HCT116 (cell line): Measurements from ENCODE around the gene GDPD1. TPM values are rescaled to one million over a fixed set of nuclear protein-coding genes. Genes with fewer than 3 reads are reported as not detected.

Experiments used
- ATAC-seq: fragments of 200-7000 bp; cut with Tn5 transposase; 2 replicates; pipeline ENCODE4 v1.9.1; 2020; ENCODE audit warnings: mild to moderate bottlenecking, moderate library complexity
- BruUV-seq: library from RNA; stranded (reverse); fragments of 400-500 nt; replicated peaks from 2 replicates; lab custom pipeline; 2021; lab: Mats Ljungman, UMichigan
- CTCF ChIA-PET: fragments of 300-600 bp; sonication (Branson Sonifier 250); formaldehyde crosslinking; loops from one replicate; lab custom pipeline; 2021; ENCODE audit warnings: antibody characterized with exemption; lab: Charles Lee
- POLR2A ChIA-PET: fragments of 300-600, 350-600 bp; sonication (Branson Sonifier 250); formaldehyde crosslinking; loops from one replicate; lab custom pipeline; 2021; ENCODE audit warnings: antibody characterized with exemption; lab: Charles Lee
- RAD21 ChIA-PET, 2 experiments: fragments of 300-600 bp; sonication (Branson Sonifier 250); formaldehyde crosslinking; loops; one replicate each; lab custom pipeline; 2023; ENCODE audit warnings: low total read pairs in 2 of 2; ENCODE audit not compliant: uncharacterized antibody in 2 of 2, unreplicated experiment in 2 of 2, low non-redundant PET in 1 of 2; lab: Charles Lee
- DNase-seq: peaks from one replicate; pipeline ENCODE4 v3.0.0-alpha.2; 2010; ENCODE audit warnings: low read depth, low spot score
- H2AFZ ChIP-seq: fragments of 200-600 bp; shearing (Covaris generic), sonication (generic); 2 replicates; pipeline ENCODE4 v1.6.1; 2017; ENCODE audit warnings: low read depth, mixed run types, mixed read lengths, antibody characterized with exemption, low read length; ENCODE audit not compliant: poor library complexity, severe bottlenecking
- H3K27ac ChIP-seq: 2 replicates; pipeline ENCODE4 v1.5.1; 2012; ENCODE audit warnings: low read depth, low read length
- H3K27me3 ChIP-seq: fragments of 200-600 bp; sonication (generic); 2 replicates; pipeline ENCODE4 v1.6.1; 2016; ENCODE audit warnings: mixed run types, low read length, mixed read lengths; ENCODE audit not compliant: insufficient read depth
- H3K36me3 ChIP-seq, 2 experiments: fragments of 200-500 bp in 1 of 2; fragments of 200-600 bp in 1 of 2; sonication (Bioruptor generic) in 1 of 2; sonication (generic) in 1 of 2; 2 replicates each; pipeline versions ENCODE4 v1.5.1 to v1.6.1; 2014 to 2016; ENCODE audit warnings: low read length in 2 of 2, inconsistent platforms in 1 of 2, mixed read lengths in 1 of 2, mixed run types in 1 of 2; ENCODE audit not compliant: insufficient read depth in 2 of 2, control insufficient read depth in 1 of 2
- H3K4me1 ChIP-seq, 2 experiments: fragments of 200-600 bp in 1 of 2; sonication (generic) in 1 of 2; 2 replicates each; pipeline versions ENCODE4 v1.5.1 to v1.6.1; 2012 to 2017; ENCODE audit warnings: low read length in 2 of 2, inconsistent platforms in 1 of 2, mild to moderate bottlenecking in 1 of 2, mixed read lengths in 1 of 2, mixed run types in 1 of 2, moderate library complexity in 1 of 2; ENCODE audit not compliant: insufficient read depth in 2 of 2, control insufficient read depth in 1 of 2
- H3K4me2 ChIP-seq: fragments of 200-600 bp; sonication (generic); 2 replicates; pipeline ENCODE4 v1.6.1; 2017; ENCODE audit warnings: mixed run types, low read length, mixed read lengths
- H3K4me3 ChIP-seq, 2 experiments: fragments of 200-600 bp in 1 of 2; sonication (generic) in 1 of 2; replicated peaks in 1 of 2; 2 replicates each; pipeline ENCODE4 v1.5.1; 2011 to 2016; ENCODE audit warnings: low read length in 2 of 2, control low read depth in 1 of 2, low read depth in 1 of 2, mild to moderate bottlenecking in 1 of 2, mixed read lengths in 1 of 2, mixed run types in 1 of 2
- H3K79me2 ChIP-seq: fragments of 200-600 bp; sonication (generic); 2 replicates; pipeline ENCODE4 v1.6.1; 2017; ENCODE audit warnings: mild to moderate bottlenecking, mixed run types, low read length, moderate library complexity, mixed read lengths; ENCODE audit not compliant: insufficient read depth
- H3K9ac ChIP-seq: fragments of 200-600 bp; sonication (generic); 2 replicates; pipeline ENCODE4 v1.6.1; 2016; ENCODE audit warnings: low read length, mixed read lengths
- H3K9me2 ChIP-seq: fragments of 200-600 bp; sonication (generic), shearing (Covaris generic); 2 replicates; pipeline ENCODE4 v1.6.1; 2017; ENCODE audit warnings: mixed run types, mild to moderate bottlenecking, moderate library complexity; ENCODE audit not compliant: insufficient read depth
- H3K9me3 ChIP-seq, 2 experiments: fragments of 200-500 bp in 1 of 2; fragments of 200-600 bp in 1 of 2; sonication (Bioruptor generic) in 1 of 2; sonication (generic) in 1 of 2; 2 replicates each; pipeline ENCODE4 v1.6.1; 2014 to 2017; ENCODE audit warnings: low read length in 2 of 2, mixed read lengths in 2 of 2, inconsistent platforms in 1 of 2, low read depth in 1 of 2, mild to moderate bottlenecking in 1 of 2, mixed run types in 1 of 2, moderate library complexity in 1 of 2; ENCODE audit not compliant: control insufficient read depth in 1 of 2, insufficient read depth in 1 of 2
- H4K20me1 ChIP-seq: fragments of 200-600 bp; sonication (generic), shearing (Covaris generic); 2 replicates; pipeline ENCODE4 v1.6.1; 2017; ENCODE audit warnings: mixed run types, mild to moderate bottlenecking, moderate library complexity; ENCODE audit not compliant: insufficient read depth
- ATF3 ChIP-seq: IDR thresholded peaks from 2 replicates; pipeline ENCODE4 v1.6.1; 2012
- CBX3 ChIP-seq: IDR thresholded peaks from 2 replicates; pipeline ENCODE4 v1.6.1; 2012; ENCODE audit warnings: low read depth
- CEBPB ChIP-seq: IDR thresholded peaks from 2 replicates; pipeline ENCODE4 v1.6.1; 2012; ENCODE audit warnings: low read depth
- CTCF ChIP-seq, 3 experiments: fragments of 200-600 bp in 1 of 3; sonication (generic) in 1 of 3; IDR thresholded peaks in 2 of 3; conservative IDR thresholded peaks in 1 of 3; 2 replicates each; pipeline ENCODE4 v1.5.1; 2012 to 2017; ENCODE audit warnings: low read depth in 2 of 3, low read length in 2 of 3, antibody characterized with exemption in 1 of 3, borderline replicate concordance in 1 of 3, control low read depth in 1 of 3, mild to moderate bottlenecking in 1 of 3, mixed read lengths in 1 of 3, mixed run types in 1 of 3, moderate library complexity in 1 of 3; ENCODE audit not compliant: insufficient read depth in 1 of 3
- EGR1 ChIP-seq: IDR thresholded peaks from 2 replicates; pipeline ENCODE4 v1.6.1; 2012; ENCODE audit warnings: low read depth
- ELF1 ChIP-seq: IDR thresholded peaks from 2 replicates; pipeline ENCODE4 v1.6.1; 2012; ENCODE audit warnings: low read depth, borderline replicate concordance
- FOSL1 ChIP-seq: IDR thresholded peaks from 2 replicates; pipeline ENCODE4 v1.6.1; 2012; ENCODE audit warnings: low read depth
- JUND ChIP-seq: IDR thresholded peaks from 2 replicates; pipeline ENCODE4 v1.6.1; 2012
- MAX ChIP-seq: IDR thresholded peaks from 2 replicates; pipeline ENCODE4 v1.6.1; 2012
- POLR2A ChIP-seq: IDR thresholded peaks from 2 replicates; pipeline ENCODE4 v1.7.0; 2011; ENCODE audit warnings: borderline replicate concordance; ENCODE audit not compliant: insufficient read depth, insufficient read length; ENCODE audit errors: extremely low read depth
- RAD21 ChIP-seq: IDR thresholded peaks from 2 replicates; pipeline ENCODE4 v1.6.1; 2012; ENCODE audit warnings: low read depth, mild to moderate bottlenecking
- REST ChIP-seq: IDR thresholded peaks from 2 replicates; pipeline ENCODE4 v1.6.1; 2012; ENCODE audit warnings: low read depth
- SIN3A ChIP-seq: IDR thresholded peaks from 2 replicates; pipeline ENCODE4 v1.6.1; 2012; ENCODE audit warnings: low read depth
- SP1 ChIP-seq: IDR thresholded peaks from 2 replicates; pipeline ENCODE4 v1.6.1; 2012; ENCODE audit warnings: low read depth
- SRF ChIP-seq: IDR thresholded peaks from 2 replicates; pipeline ENCODE4 v1.6.1; 2012; ENCODE audit warnings: low read depth
- TCF7L2 ChIP-seq: IDR thresholded peaks from 2 replicates; pipeline ENCODE4 v1.7.0; 2011; ENCODE audit warnings: borderline replicate concordance, inconsistent platforms; ENCODE audit not compliant: insufficient read depth, insufficient read length; ENCODE audit errors: extremely low read depth
- YY1 ChIP-seq: IDR thresholded peaks from 2 replicates; pipeline ENCODE4 v1.6.1; 2011; ENCODE audit warnings: low read length, low read depth, moderate library complexity, mild to moderate bottlenecking; ENCODE audit not compliant: insufficient replicate concordance; ENCODE audit errors: extremely low read depth
- ZBTB33 ChIP-seq: IDR thresholded peaks from 2 replicates; pipeline ENCODE4 v1.6.1; 2011; ENCODE audit warnings: mild to moderate bottlenecking, low read length, moderate library complexity; ENCODE audit not compliant: insufficient replicate concordance; ENCODE audit errors: extremely low read depth
- ZFX ChIP-seq: fragments of 450-650 bp; IDR thresholded peaks from 2 replicates; pipeline ENCODE4 v1.6.1; 2017
- ZNF274 ChIP-seq: fragments of 200-500 bp; sonication (Bioruptor generic); IDR thresholded peaks from 2 replicates; pipeline ENCODE4 v1.6.1; 2014; ENCODE audit warnings: mild to moderate bottlenecking, low read depth, low read length, inconsistent platforms
- intact Hi-C: fragments of 100-400 bp; cut with micrococcal nuclease; formaldehyde crosslinking; loops from 2 replicates; pipeline ENCODE4 v1.10.0; 2022
- total RNA-seq: library from RNA; stranded (reverse); gene quantifications from one replicate; pipeline ENCODE4 v1.2.1, GENCODE V29; 2021; ENCODE audit not compliant: unreplicated experiment

Gene GDPD1
- total RNA-seq, 1 experiment from 2014 or later, result 13.7 TPM

GRCh38 chr17:59266745-59267144 lies 46.4 kb downstream of the GDPD1 start:
- Histone ChIP-seq H3K79me2 (no peaks in the 10 kb centered on the region), H3K9ac (no peak overlapping the region)
- ChIA-PET RAD21 (no interaction called here), POLR2A (no interaction called here)
- ATAC-seq, result no peak
- intact Hi-C loops, result no loop called here
- no peak for DNase-seq
- no peak for TF ChIP-seq EGR1
- TF ChIP-seq JUND, result no peak
- no peak for TF ChIP-seq ATF3
- no peak for TF ChIP-seq SP1
- no peak for TF ChIP-seq TCF7L2
- no peak for TF ChIP-seq CTCF (IDR thresholded peaks at IDR 0.05 in 2 of 3, conservative IDR thresholded peaks at IDR 0.05 in 1 of 3; ENCODE audit: borderline replicate concordance in 1 of 3, insufficient read depth in 1 of 3, low read depth in 2 of 3, low read length in 2 of 3)
- TF ChIP-seq POLR2A, result no peak
- no peak for TF ChIP-seq MAX
- TF ChIP-seq SIN3A, result no peak
- TF ChIP-seq FOSL1, result no peak
- TF ChIP-seq ELF1, result no peak
- TF ChIP-seq SRF, result no peak
- TF ChIP-seq ZFX, result no peak
- no peak for TF ChIP-seq RAD21
- TF ChIP-seq REST, result no peak
- no peak for TF ChIP-seq YY1
- TF ChIP-seq CEBPB, result no peak
- TF ChIP-seq ZBTB33, result no peak
- no peak for TF ChIP-seq CBX3
- TF ChIP-seq ZNF274, result no peak
- TF ChIP-seq, all 23 proteins: peak for 0
- no peaks in the 10 kb centered on the region for H3K27me3 ChIP-seq
- H3K27ac ChIP-seq, result no peak overlapping the region
- CTCF ChIA-PET, result no interaction called here
- no peaks in the 10 kb centered on the region for H4K20me1 ChIP-seq
- no peak overlapping the region for H2AFZ ChIP-seq
- no peak overlapping the region for H3K4me2 ChIP-seq
- H3K9me3 ChIP-seq, result no peaks in the 10 kb centered on the region
- no TSS peak for BruUV-seq
- peaks cover 0 to 4% of the 10 kb centered on the region in 2 experiments; a peak in 1 of 4 replicates for H3K4me1 ChIP-seq
- H3K4me3 ChIP-seq, result no peak overlapping the region
- H3K9me2 ChIP-seq, result no peaks in the 10 kb centered on the region
- H3K36me3 ChIP-seq, result no peaks in the 10 kb centered on the region
